Measurements from ENCODE around the gene ZNF326.

Gene ZNF326

DNA sequence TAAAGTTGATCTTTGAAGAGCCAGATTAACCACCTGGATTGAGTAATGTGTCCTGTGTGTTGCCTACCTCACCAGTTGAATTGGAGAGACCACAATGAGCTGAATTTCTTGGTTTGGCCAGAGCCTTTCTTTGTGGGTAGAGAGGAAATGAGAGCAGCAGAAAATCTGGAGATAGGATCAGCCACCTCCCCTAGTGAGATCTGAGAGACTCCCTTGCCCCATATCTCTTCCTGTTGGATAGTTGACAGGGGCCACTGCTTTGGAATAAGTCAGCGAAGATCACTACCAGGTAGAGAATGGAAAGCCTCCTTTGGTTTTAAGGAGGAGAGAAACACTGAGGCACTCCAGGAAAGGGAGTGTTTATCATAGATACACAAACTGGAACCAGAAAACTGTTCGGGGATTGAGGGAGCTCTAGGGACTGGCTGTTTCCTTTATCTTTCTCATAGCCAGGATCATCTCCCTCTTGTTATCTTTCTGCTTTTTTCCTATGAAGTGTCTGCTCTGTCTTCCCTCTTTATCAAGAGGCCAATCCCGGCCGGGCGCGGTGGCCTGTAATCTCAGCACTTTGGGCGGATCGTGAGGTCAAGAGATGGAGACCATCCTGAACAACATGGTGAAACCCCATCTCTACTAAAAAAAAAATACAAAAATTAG is 21.3 kb upstream of the ZNF326 start:
- Histone ChIP-seq H3F3A (ENCODE audit: control insufficient read depth, insufficient read depth) (no peaks in the 10 kb centered on the region), H3K4me1 (ENCODE audit: control insufficient read depth, low read length) (no peaks in the 10 kb centered on the region), H3K4me3 (ENCODE audit: low read length) (no peak overlapping the region), H3K27ac (ENCODE audit: low read depth, low read length) (no peak overlapping the region), H3K27me3 (ENCODE audit: control insufficient read depth, low read length) (0 out of 2 replicates have a peak, but pooled peaks cover 3% of the 10 kb centered on the region), H3K9me2 (replicated peaks; ENCODE audit: control insufficient read depth, low read length) (no peaks in the 10 kb centered on the region), H3K79me2 (ENCODE audit: control insufficient read depth, low read length) (no peaks in the 10 kb centered on the region), H4K20me1 (ENCODE audit: control insufficient read depth, insufficient read depth, low read depth, low read length) (no peaks in the 10 kb centered on the region), H3K4me2 (ENCODE audit: low read length) (no peak overlapping the region), H3K9me3 (ENCODE audit: control insufficient read depth, insufficient read depth, low read length) (no peaks in the 10 kb centered on the region), H3K36me3 (ENCODE audit: control insufficient read depth, low read length) (no peaks in the 10 kb centered on the region)
- TF ChIP-seq, protein P1, sequence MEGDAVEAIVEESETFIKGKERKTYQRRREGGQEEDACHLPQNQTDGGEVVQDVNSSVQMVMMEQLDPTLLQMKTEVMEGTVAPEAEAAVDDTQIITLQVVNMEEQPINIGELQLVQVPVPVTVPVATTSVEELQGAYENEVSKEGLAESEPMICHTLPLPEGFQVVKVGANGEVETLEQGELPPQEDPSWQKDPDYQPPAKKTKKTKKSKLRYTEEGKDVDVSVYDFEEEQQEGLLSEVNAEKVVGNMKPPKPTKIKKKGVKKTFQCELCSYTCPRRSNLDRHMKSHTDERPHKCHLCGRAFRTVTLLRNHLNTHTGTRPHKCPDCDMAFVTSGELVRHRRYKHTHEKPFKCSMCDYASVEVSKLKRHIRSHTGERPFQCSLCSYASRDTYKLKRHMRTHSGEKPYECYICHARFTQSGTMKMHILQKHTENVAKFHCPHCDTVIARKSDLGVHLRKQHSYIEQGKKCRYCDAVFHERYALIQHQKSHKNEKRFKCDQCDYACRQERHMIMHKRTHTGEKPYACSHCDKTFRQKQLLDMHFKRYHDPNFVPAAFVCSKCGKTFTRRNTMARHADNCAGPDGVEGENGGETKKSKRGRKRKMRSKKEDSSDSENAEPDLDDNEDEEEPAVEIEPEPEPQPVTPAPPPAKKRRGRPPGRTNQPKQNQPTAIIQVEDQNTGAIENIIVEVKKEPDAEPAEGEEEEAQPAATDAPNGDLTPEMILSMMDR (IDR thresholded peaks at IDR 0.05; ENCODE audit: low read depth, low read length, poor library complexity, severe bottlenecking) = no peak
- no peak for TF ChIP-seq EZH2phosphoT487 (IDR thresholded peaks at IDR 0.05; ENCODE audit: borderline replicate concordance, low read length)

DNA sequence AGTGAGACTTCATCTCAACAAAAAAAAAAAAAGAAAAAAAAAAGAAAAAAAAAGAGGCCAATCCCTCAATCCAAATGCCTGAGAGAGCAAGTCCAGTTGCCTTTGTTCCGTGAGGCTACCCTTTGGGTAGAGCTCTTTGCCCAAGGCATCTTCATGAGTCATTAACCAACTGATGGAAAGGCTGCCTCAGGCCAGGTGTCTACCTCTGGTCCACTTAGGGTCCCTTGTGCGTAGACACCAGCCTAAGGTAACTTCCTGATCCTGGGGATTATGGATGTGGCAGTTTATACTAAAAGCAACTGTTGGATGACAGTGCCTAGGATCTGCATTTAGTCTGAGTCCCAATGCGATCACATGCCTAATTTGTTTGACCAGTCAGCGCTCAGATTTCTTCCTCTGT is 20.7 kb upstream of the ZNF326 start:
- Histone ChIP-seq H4K20me1 (ENCODE audit: control insufficient read depth, insufficient read depth, low read depth, low read length) (no peaks in the 10 kb centered on the region), H3K9me3 (ENCODE audit: control insufficient read depth, insufficient read depth, low read length) (no peaks in the 10 kb centered on the region), H3F3A (ENCODE audit: control insufficient read depth, insufficient read depth) (no peaks in the 10 kb centered on the region), H3K4me3 (ENCODE audit: low read length) (no peak overlapping the region), H3K27ac (ENCODE audit: low read depth, low read length) (no peak overlapping the region), H3K4me2 (ENCODE audit: low read length) (no peak overlapping the region), H3K4me1 (ENCODE audit: control insufficient read depth, low read length) (no peaks in the 10 kb centered on the region), H3K9me2 (replicated peaks; ENCODE audit: control insufficient read depth, low read length) (no peaks in the 10 kb centered on the region), H3K36me3 (ENCODE audit: control insufficient read depth, low read length) (no peaks in the 10 kb centered on the region), H3K79me2 (ENCODE audit: control insufficient read depth, low read length) (no peaks in the 10 kb centered on the region), H3K27me3 (ENCODE audit: control insufficient read depth, low read length) (0 out of 2 replicates have a peak, but pooled peaks cover 3% of the 10 kb centered on the region)
- no peak for TF ChIP-seq EZH2phosphoT487 (IDR thresholded peaks at IDR 0.05; ENCODE audit: borderline replicate concordance, low read length)
- TF ChIP-seq, protein P1 (IDR thresholded peaks at IDR 0.05; ENCODE audit: low read depth, low read length, poor library complexity, severe bottlenecking) = no peak

DNA sequence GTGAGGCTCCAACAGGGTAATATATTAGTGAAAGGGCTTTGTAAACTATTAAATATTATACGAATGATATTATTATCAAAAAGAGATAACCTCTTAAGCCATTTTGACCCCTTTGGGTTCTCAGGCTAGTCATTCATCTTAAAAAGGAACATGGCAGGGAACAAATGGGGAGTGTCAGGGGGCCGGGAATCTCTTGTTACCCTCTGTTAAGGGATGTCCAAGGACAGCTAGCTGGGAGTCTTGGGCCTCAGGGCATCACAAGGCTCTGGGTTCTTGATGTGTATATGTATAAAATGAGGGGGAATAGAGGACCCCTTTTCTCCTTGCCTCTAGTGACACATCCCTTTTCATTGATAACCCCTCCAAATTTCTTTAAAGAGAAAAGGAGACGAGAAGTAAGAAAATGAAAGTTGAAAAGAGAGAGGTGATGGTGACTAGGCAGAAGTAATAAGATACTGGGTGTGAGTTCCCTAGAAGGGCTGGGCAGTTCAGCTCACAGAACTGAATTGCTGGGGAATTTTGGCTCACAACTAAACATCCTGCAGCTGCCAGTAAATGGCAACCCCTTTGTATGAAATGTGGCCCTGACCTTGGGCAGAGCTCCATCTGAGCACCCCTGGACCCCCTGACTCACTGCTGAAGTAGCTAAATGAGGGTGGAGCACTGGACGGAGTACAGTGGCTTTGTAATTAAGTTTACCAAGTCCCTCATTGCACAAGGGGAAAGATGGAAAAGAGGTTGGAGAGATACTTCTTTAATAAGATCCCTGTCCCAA is 20.0 kb upstream of the ZNF326 start:
- Histone ChIP-seq H3K4me3 (ENCODE audit: low read length) (no peak overlapping the region), H3K27ac (ENCODE audit: low read depth, low read length) (no peak overlapping the region), H4K20me1 (ENCODE audit: control insufficient read depth, insufficient read depth, low read depth, low read length) (no peaks in the 10 kb centered on the region), H3K4me1 (ENCODE audit: control insufficient read depth, low read length) (no peaks in the 10 kb centered on the region), H3K9me3 (ENCODE audit: control insufficient read depth, insufficient read depth, low read length) (no peaks in the 10 kb centered on the region), H3K27me3 (ENCODE audit: control insufficient read depth, low read length) (0 out of 2 replicates have a peak, but pooled peaks cover 3% of the 10 kb centered on the region), H3F3A (ENCODE audit: control insufficient read depth, insufficient read depth) (no peaks in the 10 kb centered on the region), H3K79me2 (ENCODE audit: control insufficient read depth, low read length) (no peaks in the 10 kb centered on the region), H3K9me2 (replicated peaks; ENCODE audit: control insufficient read depth, low read length) (no peaks in the 10 kb centered on the region), H3K4me2 (ENCODE audit: low read length) (no peak overlapping the region), H3K36me3 (ENCODE audit: control insufficient read depth, low read length) (no peaks in the 10 kb centered on the region)
- TF ChIP-seq, protein P1 (IDR thresholded peaks at IDR 0.05; ENCODE audit: low read depth, low read length, poor library complexity, severe bottlenecking) = no peak
- TF ChIP-seq EZH2phosphoT487 (IDR thresholded peaks at IDR 0.05; ENCODE audit: borderline replicate concordance, low read length) = no peak

Measured in DOHH2 (cell line).